A673 (cell line): ENCODE data around the gene SERPINB8. TPM values are rescaled to one million over a fixed set of nuclear protein-coding genes. Genes with fewer than 3 reads are reported as not detected.
"Not testable (repeated sequence)": the region's sequence is repeated elsewhere in the genome, so short reads cannot be mapped to it uniquely, and the experiment has no call there.

Source experiments
- BruUV-seq: library from RNA; stranded (reverse); fragments of 400-500 nt; replicated peaks from 2 replicates; lab custom pipeline; 2021; lab: Mats Ljungman, UMichigan
- CTCF ChIA-PET: fragments of 300-600 bp; sonication (Branson Sonifier 250); formaldehyde crosslinking; loops from one replicate; lab custom pipeline; 2022; ENCODE audit warnings: antibody characterized with exemption; lab: Charles Lee
- POLR2A ChIA-PET: fragments of 300-600 bp; sonication (Branson Sonifier 250); formaldehyde crosslinking; loops from one replicate; lab custom pipeline; 2022; ENCODE audit warnings: antibody characterized with exemption; ENCODE audit not compliant: low non-redundant PET; lab: Charles Lee
- DNase-seq: peaks from one replicate; pipeline ENCODE4 v3.0.0-alpha.2; 2015; ENCODE audit warnings: low spot score
- H3K27ac ChIP-seq: fragments of 200-600 bp; sonication (generic); 2 replicates; pipeline ENCODE4 v1.5.1; 2016; ENCODE audit warnings: mixed run types, low read depth, mild to moderate bottlenecking, mixed read lengths, antibody characterized with exemption, low read length; ENCODE audit not compliant: poor library complexity, severe bottlenecking
- H3K27me3 ChIP-seq: fragments of 200-600 bp; sonication (generic); replicated peaks from 2 replicates; pipeline ENCODE4 v1.6.1; 2017; ENCODE audit warnings: mixed run types, low read depth, mild to moderate bottlenecking, mixed read lengths, antibody characterized with exemption, low read length; ENCODE audit not compliant: insufficient read depth, poor library complexity
- H3K36me3 ChIP-seq: fragments of 200-600 bp; sonication (generic); 2 replicates; pipeline ENCODE4 v1.6.1; 2016; ENCODE audit warnings: mixed run types, mild to moderate bottlenecking, mixed read lengths, antibody characterized with exemption, low read length; ENCODE audit not compliant: insufficient read depth, poor library complexity, severe bottlenecking
- H3K4me1 ChIP-seq: fragments of 200-600 bp; sonication (generic); 2 replicates; pipeline ENCODE4 v1.6.1; 2017; ENCODE audit warnings: mixed run types, mild to moderate bottlenecking, mixed read lengths, antibody characterized with exemption, low read length; ENCODE audit not compliant: insufficient read depth, poor library complexity, severe bottlenecking
- H3K4me3 ChIP-seq: fragments of 200-600 bp; sonication (generic); 2 replicates; pipeline ENCODE4 v1.5.1; 2016; ENCODE audit warnings: low read depth, mixed run types, mild to moderate bottlenecking, mixed read lengths, low read length; ENCODE audit not compliant: poor library complexity, severe bottlenecking
- H3K9me3 ChIP-seq: fragments of 200-600 bp; sonication (generic); 2 replicates; pipeline ENCODE4 v1.6.1; 2016; ENCODE audit warnings: mixed run types, low read depth, mild to moderate bottlenecking, mixed read lengths, antibody characterized with exemption, low read length; ENCODE audit not compliant: poor library complexity, severe bottlenecking
- EZH2 ChIP-seq: fragments of 200-600 bp; sonication (generic); IDR thresholded peaks from 2 replicates; pipeline ENCODE4 v1.6.1; 2017; ENCODE audit warnings: borderline replicate concordance, low read depth, mild to moderate bottlenecking, mixed read lengths, antibody characterized with exemption, low read length; ENCODE audit not compliant: poor library complexity, severe bottlenecking
- intact Hi-C: fragments of 100-400 bp; cut with micrococcal nuclease; formaldehyde crosslinking; loops from one replicate; pipeline ENCODE4 v1.10.0; 2022; ENCODE audit not compliant: unreplicated experiment
- total RNA-seq: library from RNA; stranded (reverse); gene quantifications from 2 replicates; pipeline ENCODE4 v1.2.3, GENCODE V29; 2021
- TF ChIP-seq, protein P1 (sequence below): fragments of 300-800, 200-600 bp; sonication (generic); conservative IDR thresholded peaks from 2 replicates; pipeline ENCODE4 v1.5.1; 2017; ENCODE audit warnings: low read depth, mild to moderate bottlenecking, antibody characterized with exemption, low read length, moderate library complexity, mixed read lengths

The SERPINB8 gene
- total RNA-seq, 1 experiment from 2014 or later: 26.4 TPM

DNA sequence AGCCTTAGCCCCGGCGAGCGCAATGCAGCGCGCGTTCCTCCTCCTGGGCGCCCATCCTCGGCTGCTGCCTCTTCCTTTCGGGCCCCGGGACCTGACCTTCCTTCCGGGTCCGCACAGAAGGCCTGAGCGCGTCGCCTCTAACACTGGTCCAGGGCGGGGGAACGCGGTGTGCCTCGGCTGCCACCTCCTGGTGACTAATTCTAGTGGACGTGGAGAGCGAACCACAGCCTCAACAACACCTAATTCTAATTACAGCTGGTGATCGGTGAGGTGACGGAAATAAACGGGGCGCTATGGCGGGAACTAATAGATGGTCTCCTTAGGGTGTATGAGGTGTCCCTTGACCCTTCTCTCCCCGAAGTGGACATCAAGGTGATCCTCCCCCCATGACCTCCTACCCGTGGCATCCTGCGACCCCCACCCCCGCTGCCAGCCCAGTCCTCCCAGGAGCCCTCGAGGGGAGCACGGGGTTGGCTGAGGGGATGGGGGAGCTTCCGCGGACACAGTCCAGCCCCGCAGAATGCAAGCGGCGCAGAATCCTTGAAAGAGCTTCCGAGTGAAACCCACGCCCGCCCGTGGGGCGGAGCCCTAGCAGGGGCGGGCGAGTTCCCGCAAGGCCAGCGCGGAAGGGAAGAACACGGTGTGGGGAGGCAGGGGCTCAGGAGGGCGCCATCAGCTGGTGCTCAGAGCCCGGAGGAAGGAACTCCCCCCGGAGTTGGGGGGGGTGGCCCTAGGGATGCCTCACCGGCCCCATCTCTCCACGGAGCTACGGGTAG, 33.5 kb upstream of the SERPINB8 start:
- peak overlapping the region; percentile 60 for H3K4me3 ChIP-seq
- ChIA-PET POLR2A (no interaction called here), CTCF (interaction anchor here (0.6 to 1.1 kb wide), 4 partner anchors 51 to 1136 kb away, joined by 3 to 7 read pairs (median 4); no protein-coding TSS in a partner anchor)
- no peaks in the 10 kb centered on the region for H3K9me3 ChIP-seq
- no peaks in the 10 kb centered on the region for H3K36me3 ChIP-seq
- no peaks in the 10 kb centered on the region for H3K27me3 ChIP-seq
- no peak overlapping the region for H3K27ac ChIP-seq
- no TSS peak for BruUV-seq
- peak; percentile 74 for DNase-seq
- peaks cover 5% of the 10 kb centered on the region for H3K4me1 ChIP-seq
- TF ChIP-seq, protein P1, sequence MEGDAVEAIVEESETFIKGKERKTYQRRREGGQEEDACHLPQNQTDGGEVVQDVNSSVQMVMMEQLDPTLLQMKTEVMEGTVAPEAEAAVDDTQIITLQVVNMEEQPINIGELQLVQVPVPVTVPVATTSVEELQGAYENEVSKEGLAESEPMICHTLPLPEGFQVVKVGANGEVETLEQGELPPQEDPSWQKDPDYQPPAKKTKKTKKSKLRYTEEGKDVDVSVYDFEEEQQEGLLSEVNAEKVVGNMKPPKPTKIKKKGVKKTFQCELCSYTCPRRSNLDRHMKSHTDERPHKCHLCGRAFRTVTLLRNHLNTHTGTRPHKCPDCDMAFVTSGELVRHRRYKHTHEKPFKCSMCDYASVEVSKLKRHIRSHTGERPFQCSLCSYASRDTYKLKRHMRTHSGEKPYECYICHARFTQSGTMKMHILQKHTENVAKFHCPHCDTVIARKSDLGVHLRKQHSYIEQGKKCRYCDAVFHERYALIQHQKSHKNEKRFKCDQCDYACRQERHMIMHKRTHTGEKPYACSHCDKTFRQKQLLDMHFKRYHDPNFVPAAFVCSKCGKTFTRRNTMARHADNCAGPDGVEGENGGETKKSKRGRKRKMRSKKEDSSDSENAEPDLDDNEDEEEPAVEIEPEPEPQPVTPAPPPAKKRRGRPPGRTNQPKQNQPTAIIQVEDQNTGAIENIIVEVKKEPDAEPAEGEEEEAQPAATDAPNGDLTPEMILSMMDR: peak; percentile 82
- TF ChIP-seq EZH2: no peak
- intact Hi-C loops: loop anchor here (2.0 kb wide), 1 partner anchor 46 kb away; no protein-coding TSS in a partner anchor

DNA sequence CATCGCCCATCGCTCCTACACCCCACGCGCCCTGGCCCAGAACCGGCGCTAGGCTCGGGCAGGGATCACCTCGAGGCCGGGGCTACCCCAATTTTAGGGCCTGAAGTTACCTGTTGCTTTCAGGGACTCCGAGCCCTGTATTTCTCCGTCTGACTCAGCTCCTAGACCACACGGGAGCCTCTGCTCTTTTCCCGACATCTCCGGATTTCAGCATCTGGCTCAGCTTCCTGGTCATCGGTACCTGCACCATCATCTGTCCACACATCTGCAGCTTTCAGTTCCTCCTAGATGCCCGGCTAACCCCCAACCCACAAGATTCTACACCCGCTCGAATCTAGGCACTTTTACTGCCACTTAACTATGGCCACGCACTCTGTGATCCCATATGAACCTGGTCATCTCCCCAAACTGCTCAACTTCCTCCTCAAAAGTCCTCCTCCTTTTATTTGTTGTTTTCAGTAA, 32.9 kb upstream of the SERPINB8 start:
- Histone ChIP-seq H3K27ac (no peak overlapping the region), H3K36me3 (no peaks in the 10 kb centered on the region), H3K27me3 (no peaks in the 10 kb centered on the region), H3K4me1 (peaks cover 5% of the 10 kb centered on the region), H3K4me3 (peak overlapping the region; percentile 60), H3K9me3 (no peaks in the 10 kb centered on the region)
- intact Hi-C loops: loop anchor here (2.0 kb wide), 1 partner anchor 46 kb away; no protein-coding TSS in a partner anchor
- no TSS peak for BruUV-seq
- no peak for DNase-seq
- POLR2A ChIA-PET: no interaction called here
- CTCF ChIA-PET: interaction anchor here (0.6 to 1.1 kb wide), 3 partner anchors 52 to 385 kb away, joined by 3 to 7 read pairs (median 3); no protein-coding TSS in a partner anchor
- no peak for TF ChIP-seq EZH2
- TF ChIP-seq, protein P1: no peak

DNA sequence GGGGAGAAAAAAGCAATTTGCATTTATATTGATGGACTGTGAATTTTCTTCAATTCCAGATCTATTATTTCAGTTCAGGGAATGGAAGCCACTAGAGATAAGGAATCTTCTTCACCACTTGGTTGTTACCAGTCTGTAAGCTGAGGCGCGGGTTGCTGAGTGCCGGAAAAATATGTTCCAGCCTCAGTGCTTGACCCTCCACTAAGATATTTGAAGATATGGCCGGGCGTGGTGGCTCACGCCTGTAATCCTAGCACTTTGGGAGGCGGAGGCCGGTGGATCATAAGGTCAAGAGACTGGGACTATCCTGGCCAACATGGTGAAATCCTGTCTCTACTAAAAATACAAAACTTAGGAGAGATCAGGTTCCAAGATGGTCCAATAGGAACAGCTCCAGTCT, 29.9 kb upstream of the SERPINB8 start:
- no peak overlapping the region for H3K4me3 ChIP-seq
- H3K36me3 ChIP-seq: no peaks in the 10 kb centered on the region
- intact Hi-C loops: no loop called here
- TF ChIP-seq, protein P1: no peak
- TF ChIP-seq EZH2: no peak
- H3K27me3 ChIP-seq: no peaks in the 10 kb centered on the region
- ChIA-PET CTCF (no interaction called here), POLR2A (no interaction called here)
- no peaks in the 10 kb centered on the region for H3K9me3 ChIP-seq
- H3K27ac ChIP-seq: no peak overlapping the region
- no TSS peak for BruUV-seq
- peaks cover 5% of the 10 kb centered on the region for H3K4me1 ChIP-seq
- no peak for DNase-seq

DNA sequence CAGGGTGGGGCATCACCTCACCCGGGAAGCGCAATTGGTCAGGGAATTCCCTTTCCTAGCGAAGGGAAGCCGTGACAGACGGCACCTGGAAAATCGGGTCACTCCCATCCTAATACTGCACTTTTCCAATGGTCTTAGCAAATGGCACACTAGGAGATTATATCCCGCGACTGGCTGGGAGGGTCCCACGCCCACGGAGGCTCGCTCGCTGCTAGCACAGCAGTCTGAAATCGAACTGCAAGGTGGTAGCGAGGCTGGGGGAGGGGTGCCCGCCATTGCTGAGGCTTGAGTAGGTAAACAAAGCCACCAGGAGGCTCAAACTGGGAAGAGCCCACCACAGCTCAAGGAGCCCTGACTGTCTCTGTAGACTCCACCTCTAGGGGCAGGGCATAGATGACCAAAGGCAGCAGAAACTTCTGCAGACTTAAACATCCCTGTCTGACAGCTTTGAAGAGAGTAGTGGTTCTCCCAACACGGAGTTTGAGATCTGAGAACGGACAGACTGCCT, 29.3 kb upstream of the SERPINB8 start:
- BruUV-seq, H3K4me1 ChIP-seq, H3K36me3 ChIP-seq, H3K27me3 ChIP-seq, DNase-seq, POLR2A ChIA-PET, intact Hi-C loops, CTCF ChIA-PET, H3K27ac ChIP-seq, H3K9me3 ChIP-seq, H3K4me3 ChIP-seq: not testable (repeated sequence)
